GM12878 (cell line): ENCODE results near the gene ING4. TPM values are rescaled to one million over a fixed set of nuclear protein-coding genes. Genes with fewer than 3 reads are reported as not detected.

Experiments used
- ATAC-seq: fragments of 200-7000 bp; cut with Tn5 transposase; 3 replicates; pipeline ENCODE4 v1.9.1; 2020; ENCODE audit warnings: mild to moderate bottlenecking, moderate library complexity
- BruUV-seq: library from RNA; stranded (reverse); fragments of 400-500 nt; replicated peaks from 2 replicates; lab custom pipeline; 2021; lab: Mats Ljungman, UMichigan
- CTCF ChIA-PET: fragments of 300-600 bp; sonication (Branson Sonifier 250); formaldehyde crosslinking; extraction: SDS; loops from one replicate; lab custom pipeline; 2021; ENCODE audit warnings: inconsistent platforms; lab: Yijun Ruan, JAX
- POLR2A ChIA-PET: fragments of 350-600 bp; formaldehyde crosslinking; extraction: SDS; loops from one replicate; lab custom pipeline; 2021; ENCODE audit warnings: inconsistent platforms; lab: Charles Lee
- RAD21 ChIA-PET: fragments of 300-600 bp; sonication (Branson Sonifier 250); formaldehyde crosslinking; loops from one replicate; lab custom pipeline; 2023; ENCODE audit warnings: antibody characterized with exemption; ENCODE audit not compliant: unreplicated experiment; lab: Charles Lee
- SMC1A ChIA-PET: fragments of 300-600 bp; sonication (Branson Sonifier 250); formaldehyde crosslinking; loops from one replicate; lab custom pipeline; 2023; ENCODE audit not compliant: unreplicated experiment, uncharacterized antibody; lab: Charles Lee
- DNase-seq: peaks from one replicate; pipeline ENCODE4 v3.0.0-alpha.2; 2011; ENCODE audit warnings: low read depth, low spot score
- FAIRE-seq: peaks from 3 replicates; lab custom pipeline; 2011; peaks lifted over from hg19 to GRCh38; lab: Jason Lieb, UNC
- H2AFZ ChIP-seq: 2 replicates; pipeline ENCODE4 v1.6.0; 2011; ENCODE audit warnings: low read depth, low read length, control low read depth; ENCODE audit not compliant: control insufficient read depth
- H3K27ac ChIP-seq: 2 replicates; pipeline ENCODE4 v1.5.1; 2011; ENCODE audit warnings: control low read depth; ENCODE audit not compliant: control insufficient read depth, insufficient read depth
- H3K27me3 ChIP-seq, 2 experiments: replicated peaks in 1 of 2; 2 replicates each; pipeline versions ENCODE4 v1.6.0 to v1.6.1; 2011; ENCODE audit warnings: low read length in 1 of 2; ENCODE audit not compliant: control insufficient read depth in 2 of 2, insufficient read depth in 2 of 2
- H3K36me3 ChIP-seq, 2 experiments: 2 replicates each; pipeline ENCODE4 v1.5.1; 2011; ENCODE audit warnings: low read length in 1 of 2; ENCODE audit not compliant: control insufficient read depth in 2 of 2, insufficient read depth in 2 of 2
- H3K4me1 ChIP-seq: 2 replicates; pipeline ENCODE4 v1.6.1; 2011; ENCODE audit warnings: mild to moderate bottlenecking, low read length, moderate library complexity, mixed read lengths; ENCODE audit not compliant: control insufficient read depth, insufficient read depth
- H3K4me2 ChIP-seq: 2 replicates; pipeline ENCODE4 v1.6.0; 2011; ENCODE audit warnings: control low read depth; ENCODE audit not compliant: control insufficient read depth, insufficient read depth
- H3K4me3 ChIP-seq: fragments of 200-600 bp; sonication (generic); 2 replicates; pipeline ENCODE4 v1.5.1; 2016
- H3K79me2 ChIP-seq: 2 replicates; pipeline ENCODE4 v1.6.0; 2011; ENCODE audit warnings: low read length; ENCODE audit not compliant: control insufficient read depth, insufficient read depth
- H3K9ac ChIP-seq: 2 replicates; pipeline ENCODE4 v1.8.0; 2011; ENCODE audit warnings: low read length, control low read depth, mixed read lengths; ENCODE audit not compliant: control insufficient read depth, insufficient read depth
- H3K9me3 ChIP-seq: replicated peaks from 3 replicates; pipeline ENCODE4 v1.5.1; 2011; ENCODE audit warnings: mild to moderate bottlenecking, low read length; ENCODE audit not compliant: control insufficient read depth, insufficient read depth
- H4K20me1 ChIP-seq: 2 replicates; pipeline ENCODE4 v1.6.0; 2011; ENCODE audit not compliant: control insufficient read depth, insufficient read depth
- CBX3 ChIP-seq: fragments of 200-600 bp; sonication (generic); IDR thresholded peaks from 2 replicates; pipeline ENCODE4 v1.6.1; 2016; ENCODE audit warnings: low read depth, borderline replicate concordance
- CHD1 ChIP-seq: IDR thresholded peaks from 2 replicates; pipeline ENCODE4 v1.6.1; 2012; ENCODE audit warnings: low read depth, low read length, improper control_type of control experiment
- CREM ChIP-seq: IDR thresholded peaks from 2 replicates; pipeline ENCODE4 v1.6.1; 2014; ENCODE audit warnings: antibody characterized with exemption, low read depth
- HCFC1 ChIP-seq: fragments of 150-350 bp; IDR thresholded peaks from 2 replicates; pipeline ENCODE4 v1.6.1; 2014; ENCODE audit warnings: low read length
- HDAC2 ChIP-seq: fragments of 200-600 bp; sonication (generic); IDR thresholded peaks from 2 replicates; pipeline ENCODE4 v1.6.1; 2017
- JUNB ChIP-seq: IDR thresholded peaks from 2 replicates; pipeline ENCODE4 v1.6.1; 2016; ENCODE audit warnings: antibody characterized with exemption, mild to moderate bottlenecking
- LARP7 ChIP-seq: fragments of 450-650 bp; IDR thresholded peaks from 2 replicates; pipeline ENCODE4 v1.6.1; 2017; ENCODE audit warnings: mild to moderate bottlenecking
- NFYA ChIP-seq: IDR thresholded peaks from 2 replicates; pipeline ENCODE4 v1.6.1; 2011; ENCODE audit warnings: low read depth, mild to moderate bottlenecking, low read length, improper control_type of control experiment, borderline replicate concordance
- PAX5 ChIP-seq: IDR thresholded peaks from 2 replicates; pipeline ENCODE4 v1.6.1; 2011; ENCODE audit warnings: low read depth, low read length, borderline replicate concordance
- PBX3 ChIP-seq: IDR thresholded peaks from 2 replicates; pipeline ENCODE4 v1.6.1; 2011; ENCODE audit warnings: mild to moderate bottlenecking, low read depth, low read length, moderate library complexity; ENCODE audit not compliant: insufficient replicate concordance
- POU2F2 ChIP-seq: IDR thresholded peaks from 3 replicates; pipeline ENCODE4 v1.6.1; 2011; ENCODE audit warnings: low read depth, mild to moderate bottlenecking, low read length, borderline replicate concordance
- RAD21 ChIP-seq: IDR thresholded peaks from 2 replicates; pipeline ENCODE4 v1.6.1; 2011; ENCODE audit warnings: mild to moderate bottlenecking, low read depth, low read length, moderate library complexity; ENCODE audit not compliant: insufficient read depth
- RUNX3 ChIP-seq: IDR thresholded peaks from 2 replicates; pipeline ENCODE4 v1.6.1; 2012; ENCODE audit warnings: low read length, inconsistent platforms
- SIN3A ChIP-seq: IDR thresholded peaks from 2 replicates; pipeline ENCODE4 v1.6.1; 2012; ENCODE audit warnings: low read depth, low read length, improper control_type of control experiment
- SMAD5 ChIP-seq: IDR thresholded peaks from 2 replicates; pipeline ENCODE4 v1.6.1; 2016; ENCODE audit warnings: antibody characterized with exemption, low read depth
- SMC3 ChIP-seq: IDR thresholded peaks from 2 replicates; pipeline ENCODE4 v1.6.1; 2011; ENCODE audit warnings: low read length, improper control_type of control experiment, borderline replicate concordance
- SP1 ChIP-seq: IDR thresholded peaks from one replicate; pipeline ENCODE4 v1.6.1; 2011; ENCODE audit warnings: low read depth, low read length
- STAT3 ChIP-seq: IDR thresholded peaks from 2 replicates; pipeline ENCODE4 v1.6.1; 2011; ENCODE audit warnings: low read depth, low read length, improper control_type of control experiment
- YY1 ChIP-seq: IDR thresholded peaks from 2 replicates; pipeline ENCODE4 v1.6.1; 2011; ENCODE audit warnings: low read depth, mild to moderate bottlenecking, low read length
- ZBTB40 ChIP-seq: fragments of 450-650 bp; IDR thresholded peaks from 2 replicates; pipeline ENCODE4 v1.6.1; 2016; ENCODE audit warnings: mild to moderate bottlenecking, moderate library complexity, borderline replicate concordance
- ZNF207 ChIP-seq: fragments of 450-650 bp; IDR thresholded peaks from 2 replicates; pipeline ENCODE4 v1.6.1; 2014; ENCODE audit warnings: antibody characterized with exemption, mild to moderate bottlenecking, borderline replicate concordance
- ZNF217 ChIP-seq: fragments of 450-650 bp; IDR thresholded peaks from 2 replicates; pipeline ENCODE4 v1.6.1; 2017; ENCODE audit warnings: antibody characterized with exemption, mild to moderate bottlenecking
- WGBS: methylation state at CpG from one replicate; pipeline ENCODE4 v1.1.6; 2016; ENCODE audit warnings: low lambda C conversion rate; ENCODE audit not compliant: insufficient replicate concordance, insufficient coverage; ENCODE audit errors: missing lambda C conversion rate; 5-methylcytosine and 5-hydroxymethylcytosine counted together
- in situ Hi-C: fragments of 300-500 bp; cut with MboI; formaldehyde crosslinking; loops from 9 replicates; pipeline ENCODE4 v1.14.3; 2018; ENCODE audit warnings: mixed read lengths
- intact Hi-C: fragments of 100-400 bp; cut with micrococcal nuclease; formaldehyde crosslinking; loops from one replicate; pipeline ENCODE4 v1.14.2; 2022; ENCODE audit not compliant: unreplicated experiment
- polyA plus RNA-seq, 11 experiments: library from polyadenylated mRNA; depleted of rRNA in 4 of 11; unstranded in 6 of 11; stranded (reverse) in 5 of 11; fragments of >200 nt; fragmentation: Nextera tagmentation in 4 of 11; fragmentation: Illumina TruSeq in 1 of 11; extraction: Ambion mirVana in 4 of 11; extraction: Trizol in 1 of 11; gene quantifications; 1 replicate in 1 of 11; 2 replicates in 10 of 11; pipeline versions ENCODE4 v1.2.1 to v1.2.3, GENCODE V29; 2011 to 2016; ENCODE audit warnings: inconsistent platforms in 2 of 11, missing spikeins in 2 of 11, low read depth in 1 of 11
- total RNA-seq, 4 experiments: library from RNA; depleted of rRNA in 3 of 4; stranded (reverse); fragments of >200 nt in 3 of 4; fragmentation: Illumina TruSeq in 1 of 4; extraction: Trizol in 1 of 4; gene quantifications; 2 replicates each; pipeline versions ENCODE4 v1.2.1 to v1.2.3, GENCODE V29; 2013 to 2021

ING4 gene
- total and polyA plus RNA-seq, 10 of the 15 experiments (the other 5 are each of a cell fraction or from before 2014, with no cell fraction given): 7.2 to 53.9 (median 21.8) TPM

- Histone ChIP-seq H3K79me2 (no peaks in the 10 kb centered on the region), H3K36me3 (no peaks in the 10 kb centered on the region), H2AFZ (no peak overlapping the region), H3K9me3 (no peaks in the 10 kb centered on the region), H3K4me3 (no peak overlapping the region), H3K27ac (no peak overlapping the region), H3K4me2 (no peak overlapping the region), H4K20me1 (no peaks in the 10 kb centered on the region), H3K4me1 (peaks cover 12% of the 10 kb centered on the region), H3K9ac (no peak overlapping the region), H3K27me3 (peaks cover 13 to 16% of the 10 kb centered on the region in 2 experiments)
- 59% methylated on average over 11 of the region's 17 CpGs for whole genome bisulfite sequencing
- no TSS peak for BruUV-seq
- ChIA-PET SMC1A (interaction anchor here (0.9 to 3.9 kb wide), 4 partner anchors 26 to 144 kb away, joined by 4 to 16 read pairs (median 6); partner anchors contain the start of gene COPS7A), POLR2A (no interaction called here), RAD21 (interaction anchor here (0.7 to 1.3 kb wide), 3 partner anchors 8 to 147 kb away, joined by 3 read pairs; partner anchors contain the start of gene ZNF384), CTCF (interaction anchor here (0.7 to 1.7 kb wide), 8 partner anchors 14 to 144 kb away, joined by 3 to 9 read pairs (median 4); partner anchors contain the start of genes COPS7A and MLF2)
- in situ Hi-C loops: no loop called here
- DNase-seq: no peak
- ATAC-seq: peak; percentile 65
- FAIRE-seq: no peak
- intact Hi-C loops: loop anchor here (1.0 kb wide), 1 partner anchor 80 kb away; no protein-coding TSS in a partner anchor
- peak; percentile 69 for TF ChIP-seq RUNX3
- TF ChIP-seq SP1: no peak
- TF ChIP-seq ZNF217: no peak
- no peak for TF ChIP-seq NFYA
- no peak for TF ChIP-seq ZNF207
- peak; percentile 63; the same call in 1 of the 2 replicates for TF ChIP-seq YY1
- TF ChIP-seq ZBTB40: no peak
- TF ChIP-seq HDAC2: no peak
- TF ChIP-seq PAX5: no peak
- TF ChIP-seq CBX3: no peak
- TF ChIP-seq POU2F2: no peak
- no peak for TF ChIP-seq JUNB
- TF ChIP-seq HCFC1: no peak
- peak; percentile 67 for TF ChIP-seq SMC3
- TF ChIP-seq SIN3A: no peak
- no peak for TF ChIP-seq LARP7
- no peak for TF ChIP-seq CHD1
- TF ChIP-seq SMAD5: no peak
- TF ChIP-seq CREM: no peak
- TF ChIP-seq RAD21: peak; percentile 71
- no peak for TF ChIP-seq PBX3
- no peak for TF ChIP-seq STAT3
Measured at GRCh38 chr12:6697584-6698351, 34.8 kb upstream of the ING4 start.
